ENCODE results near the gene DNAH11.
"Not testable (repeated sequence)": the region's sequence is repeated elsewhere in the genome, so short reads cannot be mapped to it uniquely, and the experiment has no call there.

DNAH11 gene, protein sequence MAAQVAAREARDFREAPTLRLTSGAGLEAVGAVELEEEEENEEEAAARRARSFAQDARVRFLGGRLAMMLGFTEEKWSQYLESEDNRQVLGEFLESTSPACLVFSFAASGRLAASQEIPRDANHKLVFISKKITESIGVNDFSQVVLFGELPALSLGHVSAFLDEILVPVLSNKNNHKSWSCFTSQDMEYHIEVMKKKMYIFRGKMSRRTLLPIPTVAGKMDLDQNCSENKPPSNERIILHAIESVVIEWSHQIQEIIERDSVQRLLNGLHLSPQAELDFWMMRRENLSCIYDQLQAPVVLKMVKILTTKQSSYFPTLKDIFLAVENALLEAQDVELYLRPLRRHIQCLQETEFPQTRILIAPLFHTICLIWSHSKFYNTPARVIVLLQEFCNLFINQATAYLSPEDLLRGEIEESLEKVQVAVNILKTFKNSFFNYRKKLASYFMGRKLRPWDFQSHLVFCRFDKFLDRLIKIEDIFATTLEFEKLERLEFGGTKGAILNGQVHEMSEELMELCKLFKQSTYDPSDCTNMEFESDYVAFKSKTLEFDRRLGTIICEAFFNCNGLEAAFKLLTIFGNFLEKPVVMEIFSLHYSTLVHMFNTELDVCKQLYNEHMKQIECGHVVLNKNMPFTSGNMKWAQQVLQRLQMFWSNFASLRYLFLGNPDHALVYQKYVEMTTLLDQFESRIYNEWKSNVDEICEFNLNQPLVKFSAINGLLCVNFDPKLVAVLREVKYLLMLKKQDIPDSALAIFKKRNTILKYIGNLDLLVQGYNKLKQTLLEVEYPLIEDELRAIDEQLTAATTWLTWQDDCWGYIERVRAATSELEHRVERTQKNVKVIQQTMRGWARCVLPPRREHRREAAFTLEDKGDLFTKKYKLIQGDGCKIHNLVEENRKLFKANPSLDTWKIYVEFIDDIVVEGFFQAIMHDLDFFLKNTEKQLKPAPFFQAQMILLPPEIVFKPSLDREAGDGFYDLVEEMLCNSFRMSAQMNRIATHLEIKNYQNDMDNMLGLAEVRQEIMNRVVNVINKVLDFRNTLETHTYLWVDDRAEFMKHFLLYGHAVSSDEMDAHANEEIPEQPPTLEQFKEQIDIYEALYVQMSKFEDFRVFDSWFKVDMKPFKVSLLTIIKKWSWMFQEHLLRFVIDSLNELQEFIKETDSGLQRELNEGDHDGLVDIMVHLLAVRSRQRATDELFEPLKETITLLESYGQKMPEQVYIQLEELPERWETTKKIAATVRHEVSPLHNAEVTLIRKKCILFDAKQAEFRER (N-terminal part only)

DNA sequence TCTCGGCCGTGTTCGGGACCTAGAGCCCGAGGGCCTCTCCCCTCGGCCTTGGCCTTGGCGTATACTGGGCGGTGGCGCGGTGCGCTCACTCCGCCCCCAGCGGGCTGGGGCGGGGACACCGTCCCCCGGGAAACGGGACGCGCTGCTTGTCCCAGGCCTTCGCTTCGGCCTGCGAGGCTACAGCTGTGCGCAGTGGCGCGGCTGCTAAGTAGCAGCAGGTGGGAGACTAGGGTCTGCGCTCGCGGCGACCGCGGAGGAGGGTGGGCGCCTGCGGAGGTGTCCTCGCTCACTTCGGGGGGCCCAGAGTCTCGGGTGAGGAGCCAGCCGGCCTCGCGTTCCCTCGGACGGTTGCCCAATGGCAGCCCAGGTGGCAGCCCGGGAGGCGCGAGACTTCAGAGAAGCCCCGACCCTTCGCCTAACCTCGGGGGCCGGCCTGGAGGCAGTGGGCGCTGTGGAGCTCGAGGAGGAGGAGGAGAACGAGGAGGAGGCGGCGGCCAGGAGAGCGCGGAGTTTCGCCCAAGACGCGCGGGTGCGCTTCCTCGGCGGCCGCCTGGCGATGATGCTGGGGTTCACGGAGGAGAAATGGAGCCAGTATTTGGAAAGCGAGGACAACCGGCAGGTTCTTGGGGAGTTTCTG is at the start of gene DNAH11:
DNAH11 (plus strand) TSS at position 149 of the 637 bp plus-strand sequence; CDS start at position 356, 207 bp downstream.
- DNase-seq: peak; percentile 49

DNA sequence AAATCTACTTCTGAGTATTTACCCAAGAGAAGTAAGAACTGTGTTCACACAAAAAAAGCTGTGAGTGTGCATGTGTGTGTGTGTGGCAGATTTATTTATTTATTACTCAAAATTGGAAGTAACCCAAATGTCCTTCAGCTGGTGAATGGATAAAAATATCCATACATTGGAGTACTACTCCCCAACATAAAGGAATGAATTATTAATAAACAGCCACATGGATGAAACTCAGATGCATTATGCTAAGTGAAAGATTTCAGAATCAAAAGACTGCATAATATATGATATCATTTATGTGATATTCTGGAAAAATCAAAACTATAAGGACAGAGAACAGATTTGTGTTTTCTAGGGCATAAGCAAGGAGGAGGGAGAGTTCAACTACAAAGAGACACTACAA is 47.1 kb upstream of the DNAH11 start:
- no peak for DNase-seq

DNA sequence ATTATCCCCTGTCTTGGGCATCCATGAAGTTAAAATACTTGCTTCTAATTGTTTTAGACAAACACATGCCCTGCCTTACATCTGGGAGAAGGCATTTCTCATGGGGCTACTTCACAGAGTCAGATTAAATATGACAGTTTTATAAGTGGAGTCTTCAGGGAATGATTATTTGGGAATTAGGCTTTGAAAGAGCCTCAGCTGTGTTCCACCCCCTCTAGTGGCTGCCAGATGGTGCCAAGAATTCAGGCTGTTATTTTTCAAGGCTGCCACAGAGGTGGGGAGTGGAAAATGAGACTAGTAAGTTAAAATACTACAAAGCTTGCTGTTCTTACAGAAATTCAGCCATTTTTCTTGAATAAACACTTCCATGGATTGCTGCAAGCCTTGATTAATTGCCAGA is 45.8 kb upstream of the DNAH11 start:
- no peak for DNase-seq

GRCh38 chr7:21500117-21500832 is 42.6 kb upstream of the DNAH11 start:
- DNase-seq: no peak

GRCh38 chr7:21504021-21504420 is 38.8 kb upstream of the DNAH11 start:
- DNase-seq: no peak

GRCh38 chr7:21507627-21508343 is 35.1 kb upstream of the DNAH11 start:
- peak; percentile 53 for DNase-seq

DNA sequence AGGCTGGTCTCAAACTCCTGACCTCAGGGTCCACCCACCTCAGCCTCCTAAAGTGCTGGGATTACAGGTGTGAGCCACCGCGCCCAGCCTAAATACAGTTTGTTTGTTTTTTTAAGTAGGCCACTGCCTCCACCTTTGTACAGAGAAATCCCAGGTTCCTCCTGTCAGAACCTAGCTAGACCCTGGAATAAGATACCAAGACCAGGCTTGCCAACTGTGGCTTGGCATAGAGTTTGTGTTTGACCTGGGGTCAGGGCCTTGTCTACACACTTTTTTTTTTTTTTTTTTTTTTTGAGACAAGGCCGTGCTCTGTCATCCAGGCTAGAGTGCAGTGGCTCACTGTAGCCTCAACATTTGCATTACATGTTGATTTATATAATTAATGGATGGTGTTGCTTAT is 34.3 kb upstream of the DNAH11 start:
- DNase-seq: no peak

DNA sequence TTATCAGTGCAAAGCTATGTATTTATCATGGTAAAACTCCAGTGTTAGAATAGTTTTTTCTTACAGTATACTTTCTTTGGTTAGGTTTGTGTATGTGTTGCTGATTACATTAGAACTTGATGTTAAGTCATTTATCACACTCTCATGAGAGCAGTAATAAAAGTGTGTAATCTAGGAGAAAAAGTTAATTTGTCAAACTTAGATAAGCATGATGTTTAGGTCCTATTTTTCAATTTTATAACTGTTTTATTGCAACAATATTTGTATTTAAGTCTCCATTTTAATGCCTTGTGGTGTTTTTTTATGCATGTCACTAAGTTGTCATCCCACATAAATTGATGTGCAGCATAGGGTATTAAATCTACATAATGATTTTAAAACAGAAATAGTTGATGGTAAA is 28.8 kb upstream of the DNAH11 start:
- no peak for DNase-seq

GRCh38 chr7:21524680-21525079 is 18.2 kb upstream of the DNAH11 start:
- DNase-seq: no peak

DNA sequence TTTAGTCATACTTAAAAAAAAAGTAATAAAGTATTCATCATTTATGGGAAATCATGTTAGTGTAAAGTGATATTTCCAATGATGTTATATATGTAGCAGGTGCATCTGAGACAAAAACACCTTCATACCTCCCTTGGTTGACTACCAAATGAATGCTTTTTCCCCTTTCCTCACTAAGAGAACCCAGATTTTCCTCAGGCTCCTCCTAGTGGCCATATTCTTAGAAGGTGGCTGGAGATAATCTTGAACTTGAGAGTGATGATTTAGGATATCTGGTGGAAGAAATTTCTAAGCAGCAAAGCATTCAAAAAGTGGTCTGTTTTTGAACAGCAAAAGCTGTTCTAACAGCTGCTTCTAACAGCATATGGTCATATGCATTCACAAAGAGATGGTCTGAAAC is 16.8 kb upstream of the DNAH11 start:
- no peak for DNase-seq

- DNase-seq: no peak
Observed at GRCh38 chr7:21526448-21526847, 16.4 kb upstream of the DNAH11 start.

- not testable (repeated sequence) for DNase-seq
Observed at GRCh38 chr7:21532485-21532884, 10.4 kb upstream of the DNAH11 start.

- not testable (repeated sequence) for DNase-seq
Observed at GRCh38 chr7:21533646-21534045, 9.2 kb upstream of the DNAH11 start.

DNA sequence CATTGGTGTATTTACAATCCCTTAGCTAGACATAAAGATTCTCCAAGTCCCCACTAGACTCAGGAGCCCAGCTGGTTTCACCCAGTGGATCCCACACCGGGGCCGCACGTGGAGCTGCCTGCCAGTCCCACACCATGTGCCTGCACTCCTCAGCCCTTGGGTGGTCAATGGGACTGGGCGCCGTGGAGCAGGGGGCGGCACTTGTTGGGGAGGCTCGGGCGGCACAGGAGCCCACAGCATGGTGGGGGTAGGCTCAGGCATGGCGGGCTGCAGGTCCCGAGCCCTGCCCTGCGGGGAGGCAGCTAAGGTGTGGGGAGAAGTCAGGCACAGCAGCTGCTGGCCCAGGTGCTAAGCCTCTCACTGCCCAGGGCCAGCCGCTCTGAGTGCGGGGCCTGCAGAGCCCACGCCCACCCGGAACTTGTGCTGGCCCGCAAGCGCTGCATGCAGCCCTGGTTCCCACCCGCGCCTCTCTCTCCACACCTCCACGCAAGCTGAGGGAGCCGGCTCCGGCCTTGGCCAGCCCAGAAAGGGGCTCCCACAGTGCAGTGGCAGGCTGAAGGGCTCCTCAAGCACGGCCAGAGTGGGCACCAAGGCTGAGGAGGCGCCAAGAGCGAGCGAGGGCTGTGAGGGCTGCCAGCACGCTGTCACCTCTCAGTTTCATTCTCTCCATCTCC is 6.3 kb upstream of the DNAH11 start:
- DNase-seq: not testable (repeated sequence)

DNA sequence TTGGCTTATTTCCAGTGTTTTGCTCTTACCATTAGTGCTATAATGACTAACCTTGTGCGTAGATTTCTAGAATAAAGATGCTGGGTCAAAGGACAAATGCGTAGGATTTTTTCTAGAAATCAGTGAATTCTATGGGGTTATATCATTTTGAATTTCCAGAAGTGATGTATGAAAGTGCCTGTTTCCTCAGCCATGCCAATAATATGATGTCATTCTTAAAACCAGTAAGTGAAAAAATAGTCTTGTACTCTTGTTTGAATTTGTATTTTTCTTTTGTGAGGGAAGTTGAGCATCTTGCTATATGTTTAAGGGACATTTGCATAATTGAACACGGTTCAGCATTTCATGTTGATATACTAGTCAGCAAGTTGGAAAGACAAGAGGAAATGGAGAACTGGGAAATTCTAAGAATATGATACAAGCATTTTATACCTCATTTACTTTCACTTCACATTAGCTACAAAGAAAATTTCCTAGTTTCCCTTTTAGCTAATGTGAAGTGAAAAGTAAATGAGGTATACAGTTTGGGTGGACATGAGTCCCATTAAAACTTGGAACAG is 3.8 kb upstream of the DNAH11 start:
- no peak for DNase-seq

- peak; percentile 26 for DNase-seq
Observed at GRCh38 chr7:21543528-21544302, 876 bp downstream of the DNAH11 start.

GRCh38 chr7:21544303-21544656 is 1.4 kb downstream of the DNAH11 start:
- no peak for DNase-seq

- no peak for DNase-seq
Observed at GRCh38 chr7:21544715-21545114, 1.9 kb downstream of the DNAH11 start.

GRCh38 chr7:21547501-21547900 is 4.7 kb downstream of the DNAH11 start:
- no peak for DNase-seq

GRCh38 chr7:21548491-21548890 is 5.7 kb downstream of the DNAH11 start:
- no peak for DNase-seq
